Measurements from ENCODE around the gene CD79B.

CD79B gene

GRCh38 chr17:63950940-63951907 lies 19.1 kb upstream of the CD79B start:
- Histone ChIP-seq H3K9me3 (ENCODE audit: low read length) (no peaks in the 10 kb centered on the region), H3K4me3 (ENCODE audit: low read depth in 1 of 2, low read length in 2 of 2) (no peak overlapping the region), H3K9ac (ENCODE audit: low read length) (no peak overlapping the region), H3K27ac (ENCODE audit: low read depth, low read length) (no peak overlapping the region), H3K4me1 (ENCODE audit: insufficient read depth, low read length) (no peaks in the 10 kb centered on the region), H3K27me3 (ENCODE audit: control insufficient read depth in 1 of 2, insufficient read depth in 2 of 2, low read length in 2 of 2) (no peaks in the 10 kb centered on the region), H3K36me3 (ENCODE audit: insufficient read depth, low read length) (no peaks in the 10 kb centered on the region)

GRCh38 chr17:63949576-63950250 lies 17.6 kb upstream of the CD79B start:
- no peak overlapping the region for H3K9ac ChIP-seq (ENCODE audit: low read length)
- no peaks in the 10 kb centered on the region for H3K36me3 ChIP-seq (ENCODE audit: insufficient read depth, low read length)
- no peaks in the 10 kb centered on the region for H3K9me3 ChIP-seq (ENCODE audit: low read length)
- H3K27ac ChIP-seq (ENCODE audit: low read depth, low read length), result no peak overlapping the region
- no peaks in the 10 kb centered on the region for H3K27me3 ChIP-seq (ENCODE audit: control insufficient read depth in 1 of 2, insufficient read depth in 2 of 2, low read length in 2 of 2)
- no peaks in the 10 kb centered on the region for H3K4me1 ChIP-seq (ENCODE audit: insufficient read depth, low read length)
- H3K4me3 ChIP-seq (ENCODE audit: low read depth in 1 of 2, low read length in 2 of 2), result no peak overlapping the region

GRCh38 chr17:63948521-63948920 lies 16.4 kb upstream of the CD79B start:
- no peak overlapping the region for H3K27ac ChIP-seq (ENCODE audit: low read depth, low read length)
- no peak overlapping the region for H3K9ac ChIP-seq (ENCODE audit: low read length)
- no peaks in the 10 kb centered on the region for H3K9me3 ChIP-seq (ENCODE audit: low read length)
- no peaks in the 10 kb centered on the region for H3K27me3 ChIP-seq (ENCODE audit: control insufficient read depth in 1 of 2, insufficient read depth in 2 of 2, low read length in 2 of 2)
- H3K4me1 ChIP-seq (ENCODE audit: insufficient read depth, low read length), result no peaks in the 10 kb centered on the region
- H3K4me3 ChIP-seq (ENCODE audit: low read depth in 1 of 2, low read length in 2 of 2), result no peak overlapping the region
- H3K36me3 ChIP-seq (ENCODE audit: insufficient read depth, low read length), result no peaks in the 10 kb centered on the region

- no peaks in the 10 kb centered on the region for H3K4me1 ChIP-seq (ENCODE audit: insufficient read depth, low read length)
- H3K27me3 ChIP-seq (ENCODE audit: control insufficient read depth in 1 of 2, insufficient read depth in 2 of 2, low read length in 2 of 2), result no peaks in the 10 kb centered on the region
- no peaks in the 10 kb centered on the region for H3K36me3 ChIP-seq (ENCODE audit: insufficient read depth, low read length)
- no peak overlapping the region for H3K4me3 ChIP-seq (ENCODE audit: low read depth in 1 of 2, low read length in 2 of 2)
- no peak overlapping the region for H3K27ac ChIP-seq (ENCODE audit: low read depth, low read length)
- H3K9me3 ChIP-seq (ENCODE audit: low read length), result no peaks in the 10 kb centered on the region
- H3K9ac ChIP-seq (ENCODE audit: low read length), result no peak overlapping the region
Measured at GRCh38 chr17:63947711-63948330, 15.7 kb upstream of the CD79B start.

GRCh38 chr17:63946440-63947363 lies 14.6 kb upstream of the CD79B start:
- Histone ChIP-seq H3K4me3 (ENCODE audit: low read depth in 1 of 2, low read length in 2 of 2) (no peak overlapping the region), H3K27ac (ENCODE audit: low read depth, low read length) (no peak overlapping the region)

GRCh38 chr17:63945784-63946439 lies 13.8 kb upstream of the CD79B start:
- no peaks in the 10 kb centered on the region for H3K4me1 ChIP-seq (ENCODE audit: insufficient read depth, low read length)
- H3K27me3 ChIP-seq (ENCODE audit: control insufficient read depth in 1 of 2, insufficient read depth in 2 of 2, low read length in 2 of 2), result no peaks in the 10 kb centered on the region
- H3K36me3 ChIP-seq (ENCODE audit: insufficient read depth, low read length), result no peaks in the 10 kb centered on the region
- H3K4me3 ChIP-seq (ENCODE audit: low read depth in 1 of 2, low read length in 2 of 2), result no peak overlapping the region
- no peak overlapping the region for H3K27ac ChIP-seq (ENCODE audit: low read depth, low read length)
- H3K9me3 ChIP-seq (ENCODE audit: low read length), result no peaks in the 10 kb centered on the region
- H3K9ac ChIP-seq (ENCODE audit: low read length), result no peak overlapping the region

More at GRCh38 chr17:63946440-63947363, 14.6 kb upstream of the CD79B start:
- Histone ChIP-seq H3K9me3 (ENCODE audit: low read length) (no peaks in the 10 kb centered on the region), H3K9ac (ENCODE audit: low read length) (no peak overlapping the region), H3K4me1 (ENCODE audit: insufficient read depth, low read length) (no peaks in the 10 kb centered on the region), H3K36me3 (ENCODE audit: insufficient read depth, low read length) (no peaks in the 10 kb centered on the region), H3K27me3 (ENCODE audit: control insufficient read depth in 1 of 2, insufficient read depth in 2 of 2, low read length in 2 of 2) (no peaks in the 10 kb centered on the region)

- Histone ChIP-seq H3K27me3 (ENCODE audit: control insufficient read depth in 1 of 2, insufficient read depth in 2 of 2, low read length in 2 of 2) (no peaks in the 10 kb centered on the region), H3K36me3 (ENCODE audit: insufficient read depth, low read length) (no peaks in the 10 kb centered on the region), H3K4me1 (ENCODE audit: insufficient read depth, low read length) (no peaks in the 10 kb centered on the region), H3K4me3 (ENCODE audit: low read depth in 1 of 2, low read length in 2 of 2) (no peak overlapping the region), H3K27ac (ENCODE audit: low read depth, low read length) (no peak overlapping the region), H3K9me3 (ENCODE audit: low read length) (no peaks in the 10 kb centered on the region), H3K9ac (ENCODE audit: low read length) (no peak overlapping the region)
Measured at GRCh38 chr17:63944736-63945499, 12.8 kb upstream of the CD79B start.

GRCh38 chr17:63943745-63944144 lies 11.6 kb upstream of the CD79B start:
- H3K4me1 ChIP-seq (ENCODE audit: insufficient read depth, low read length), result no peaks in the 10 kb centered on the region
- H3K36me3 ChIP-seq (ENCODE audit: insufficient read depth, low read length), result no peaks in the 10 kb centered on the region
- H3K27ac ChIP-seq (ENCODE audit: low read depth, low read length), result no peak overlapping the region
- H3K9ac ChIP-seq (ENCODE audit: low read length), result no peak overlapping the region
- no peak overlapping the region for H3K4me3 ChIP-seq (ENCODE audit: low read depth in 1 of 2, low read length in 2 of 2)
- H3K9me3 ChIP-seq (ENCODE audit: low read length), result no peaks in the 10 kb centered on the region
- H3K27me3 ChIP-seq (ENCODE audit: control insufficient read depth in 1 of 2, insufficient read depth in 2 of 2, low read length in 2 of 2), result no peaks in the 10 kb centered on the region

GRCh38 chr17:63942309-63942985 lies 10.3 kb upstream of the CD79B start:
- H3K27ac ChIP-seq (ENCODE audit: low read depth, low read length), result no peak overlapping the region
- no peak overlapping the region for H3K4me3 ChIP-seq (ENCODE audit: low read depth in 1 of 2, low read length in 2 of 2)
- no peak overlapping the region for H3K9ac ChIP-seq (ENCODE audit: low read length)
- H3K27me3 ChIP-seq (ENCODE audit: control insufficient read depth in 1 of 2, insufficient read depth in 2 of 2, low read length in 2 of 2), result no peaks in the 10 kb centered on the region
- no peaks in the 10 kb centered on the region for H3K9me3 ChIP-seq (ENCODE audit: low read length)
- H3K36me3 ChIP-seq (ENCODE audit: insufficient read depth, low read length), result no peaks in the 10 kb centered on the region
- H3K4me1 ChIP-seq (ENCODE audit: insufficient read depth, low read length), result no peaks in the 10 kb centered on the region
